Heart left ventricle (tissue), 13 donors: ENCODE data around the gene CHST6.

Experiments
- CTCF ChIP-seq, 12 donors: fragments of 200-600 bp; sonication (generic) in 4 of 12; IDR thresholded peaks; one replicate each; pipeline versions ENCODE4 v1.5.0 to v1.8.0; 2018 to 2022; ENCODE audit warnings: antibody characterized with exemption in 12 of 12, mild to moderate bottlenecking in 5 of 12
- POLR2A ChIP-seq, 2 donors: fragments of 450-650 bp; IDR thresholded peaks; one replicate each; pipeline ENCODE4 v1.6.1; 2017; ENCODE audit warnings: antibody characterized with exemption in 2 of 2, mild to moderate bottlenecking in 2 of 2, moderate library complexity in 2 of 2
- donor health status: ischemic (EF 13 %, LVEDD 7.1; RV severe dilation, severe dysfunction).
- donor health status: DM: no; HTN: yes; CAD: no.
- donor health status: DM: no; HTN: no; CAD: no.
- donor health status: ischemic (EF 25% LVEDD 6.9; RV normal size, moderate dysfunction).
- donor health status: ischemic (EF 25% LVEDD 5.7; RV mildly dilated, moderate dysfunction).
- donor health status: ischemic (EF 35%, LVEDD 5.7; RV mildly dilated, moderate dysfunction).
- donor health status: nonischemic (EF 11% LVEDD 7.7; RV severe dilation, severe dysfunction).
- donor health status: DM: yes; HTN: yes; CAD: no.
- donor health status: PGD.
- donor health status: ischemic (EF 29% LVEDD 5.4; RV normal size, mild dysfunction).
- donor health status: nonischemic (EF 23%, LVEDD 6.1; RV moderate dilation, normal function).

DNA sequence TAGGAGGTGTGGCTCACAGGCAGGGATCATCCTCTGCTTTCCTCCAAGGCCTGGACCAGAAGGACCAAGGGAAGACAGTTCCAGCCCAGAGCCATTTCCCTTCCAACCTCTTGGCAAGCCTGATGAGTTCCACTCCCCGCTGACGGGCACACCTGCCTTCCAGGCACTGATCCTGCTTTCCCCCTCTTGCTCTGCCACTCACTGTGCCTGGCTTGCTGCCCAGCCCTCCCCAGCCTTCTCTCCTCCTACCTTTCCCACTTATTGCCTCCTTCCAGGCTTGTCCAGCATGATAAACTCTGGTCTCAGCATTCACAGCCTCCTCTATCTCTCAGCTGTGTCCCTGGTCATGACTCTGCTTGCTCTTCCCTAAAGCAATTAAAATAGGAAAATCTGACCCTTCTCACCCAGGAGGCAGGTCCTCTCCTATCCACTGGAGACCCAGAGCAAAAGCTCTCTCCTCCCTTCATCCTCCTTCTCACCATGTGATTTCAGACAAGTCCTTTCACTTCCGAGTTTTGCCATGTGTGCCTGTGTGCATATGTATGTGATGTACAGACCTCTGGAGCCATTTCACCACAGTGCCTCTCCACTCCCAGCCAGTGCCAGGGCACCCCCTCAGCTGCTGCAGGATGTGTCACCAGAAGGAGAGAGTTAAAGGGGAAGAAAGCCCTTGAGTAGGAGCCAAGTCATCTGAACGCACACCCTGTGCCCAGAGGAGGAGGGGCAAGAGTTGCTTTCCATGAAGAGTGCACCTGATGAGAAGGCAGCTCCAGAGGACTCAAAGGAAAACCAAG is 17.4 kb downstream of the CHST6 start:
- TF ChIP-seq CTCF (IDR thresholded peaks at IDR 0.05): no peak
- TF ChIP-seq POLR2A (IDR thresholded peaks at IDR 0.05): no peak
